ENCODE data around the gene UPK3B. TPM values are rescaled to one million over a fixed set of nuclear protein-coding genes. Genes with fewer than 3 reads are reported as not detected.
"Not testable (repeated sequence)": the region's sequence is repeated elsewhere in the genome, so short reads cannot be mapped to it uniquely, and the experiment has no call there.

Gene UPK3B
- total and polyA plus RNA-seq, 10 donors, result 0.21 to 4.4 (median 2.8) TPM

GRCh38 chr7:76486618-76487017, 23.7 kb upstream of the UPK3B start:
- H3K9me3 ChIP-seq; H3K4me1 ChIP-seq; intact Hi-C loops (cut with DNase I; ENCODE audit: low total_unique reads); H3K27ac ChIP-seq; H3K4me3 ChIP-seq; H3K27me3 ChIP-seq (replicated peaks in 1 of 7): not testable (repeated sequence)
- peaks cover 0 to 23% (median 12%) of the 10 kb centered on the region in 6 donors for H3K36me3 ChIP-seq
- DNase-seq, result peak; percentile 78
- WGBS, 5 donors, result 17 to 38% (median 26%) methylated on average over 1 to 2 of the region's 5 CpGs; no CpG with 5 or more reads in 1 of the 5 donors

DNA sequence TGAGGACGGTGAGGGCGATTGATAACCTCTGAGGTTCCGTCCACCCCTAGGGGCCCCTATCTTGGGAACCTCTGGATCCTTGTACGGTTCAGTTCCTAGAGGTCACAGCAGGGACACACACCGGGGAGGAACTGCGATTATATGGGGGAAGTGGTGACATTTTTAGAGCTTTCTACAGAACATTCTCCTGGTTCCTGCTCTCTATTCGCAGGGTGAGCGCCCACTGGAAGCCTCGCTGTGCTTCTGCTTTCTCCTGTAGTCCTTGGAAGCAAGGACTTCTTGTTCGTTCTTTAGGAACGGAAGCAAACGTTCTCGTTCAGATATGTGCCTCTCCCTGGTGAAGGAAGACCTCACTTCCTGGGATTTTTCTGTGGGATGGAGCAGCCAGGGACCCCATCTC, 22.4 kb upstream of the UPK3B start:
- DNase-seq; intact Hi-C loops (cut with DNase I; ENCODE audit: low total_unique reads); H3K27ac ChIP-seq; H3K4me3 ChIP-seq; H3K36me3 ChIP-seq; H3K27me3 ChIP-seq (replicated peaks in 1 of 7); H3K4me1 ChIP-seq; H3K9me3 ChIP-seq: not testable (repeated sequence)
- WGBS, 5 donors, result 51 to 74% (median 55%) methylated on average over 3 to 8 of the region's 13 CpGs; no CpG with 5 or more reads in 2 of the 5 donors

DNA sequence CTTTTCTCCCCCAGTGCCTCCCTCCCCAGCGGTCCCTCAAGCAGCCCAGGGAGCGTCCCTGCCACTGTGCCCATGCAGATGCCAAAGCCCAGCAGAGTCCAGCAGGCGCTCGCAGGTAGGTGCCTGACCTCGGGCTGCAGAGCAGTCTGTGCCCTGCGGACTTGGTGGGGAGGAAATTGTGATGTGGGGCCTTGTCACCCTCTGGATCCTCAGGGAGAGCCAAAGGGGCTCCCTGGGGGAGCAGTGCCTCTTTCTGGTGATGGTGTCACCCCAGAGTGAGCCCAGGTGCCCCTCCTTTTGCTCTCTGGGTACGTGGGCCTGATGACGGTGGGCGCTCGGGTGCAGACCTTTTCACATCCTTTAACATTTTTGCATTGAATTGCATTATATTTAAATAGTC, 18.2 kb upstream of the UPK3B start:
- H3K4me1 ChIP-seq; H3K36me3 ChIP-seq; DNase-seq; H3K9me3 ChIP-seq; H3K4me3 ChIP-seq; H3K27ac ChIP-seq; H3K27me3 ChIP-seq (replicated peaks in 1 of 7); intact Hi-C loops (cut with DNase I; ENCODE audit: low total_unique reads): not testable (repeated sequence)
- WGBS, 5 donors, result 77 to 88% (median 83%) methylated on average over 3 to 5 of the region's 10 CpGs; no CpG with 5 or more reads in 2 of the 5 donors

GRCh38 chr7:76495717-76496116, 14.6 kb upstream of the UPK3B start:
- H3K27me3 ChIP-seq (replicated peaks in 1 of 7); intact Hi-C loops (cut with DNase I; ENCODE audit: low total_unique reads); DNase-seq; H3K4me1 ChIP-seq; H3K4me3 ChIP-seq; H3K27ac ChIP-seq; H3K9me3 ChIP-seq; H3K36me3 ChIP-seq: not testable (repeated sequence)
- 91 to 95% (median 93%) methylated on average over 12 to 16 of the region's 16 CpGs; no CpG with 5 or more reads in 1 of the 5 donors for WGBS, 5 donors

- H3K4me1 ChIP-seq; DNase-seq; H3K27me3 ChIP-seq (replicated peaks in 1 of 7); H3K4me3 ChIP-seq; H3K27ac ChIP-seq; intact Hi-C loops (cut with DNase I; ENCODE audit: low total_unique reads); H3K9me3 ChIP-seq: not testable (repeated sequence)
- WGBS, 5 donors, result 89 to 95% (median 94%) methylated on average over 10 to 14 of the region's 27 CpGs; no CpG with 5 or more reads in 2 of the 5 donors
- H3K36me3 ChIP-seq, result peaks cover 0 to 30% (median 8%) of the 10 kb centered on the region in 6 donors
Measured at GRCh38 chr7:76497918-76498582, 12.3 kb upstream of the UPK3B start.

- H3K9me3 ChIP-seq; intact Hi-C loops (cut with DNase I; ENCODE audit: low total_unique reads); DNase-seq; H3K27ac ChIP-seq; H3K4me1 ChIP-seq; H3K4me3 ChIP-seq; H3K27me3 ChIP-seq (replicated peaks in 1 of 7): not testable (repeated sequence)
- WGBS, 5 donors, result 90 to 96% (median 94%) methylated on average over 7 to 8 of the region's 10 CpGs; no CpG with 5 or more reads in 1 of the 5 donors
- H3K36me3 ChIP-seq, result peaks cover 0 to 36% (median 10%) of the 10 kb centered on the region in 6 donors
Measured at GRCh38 chr7:76498583-76499200, 11.7 kb upstream of the UPK3B start.

DNA sequence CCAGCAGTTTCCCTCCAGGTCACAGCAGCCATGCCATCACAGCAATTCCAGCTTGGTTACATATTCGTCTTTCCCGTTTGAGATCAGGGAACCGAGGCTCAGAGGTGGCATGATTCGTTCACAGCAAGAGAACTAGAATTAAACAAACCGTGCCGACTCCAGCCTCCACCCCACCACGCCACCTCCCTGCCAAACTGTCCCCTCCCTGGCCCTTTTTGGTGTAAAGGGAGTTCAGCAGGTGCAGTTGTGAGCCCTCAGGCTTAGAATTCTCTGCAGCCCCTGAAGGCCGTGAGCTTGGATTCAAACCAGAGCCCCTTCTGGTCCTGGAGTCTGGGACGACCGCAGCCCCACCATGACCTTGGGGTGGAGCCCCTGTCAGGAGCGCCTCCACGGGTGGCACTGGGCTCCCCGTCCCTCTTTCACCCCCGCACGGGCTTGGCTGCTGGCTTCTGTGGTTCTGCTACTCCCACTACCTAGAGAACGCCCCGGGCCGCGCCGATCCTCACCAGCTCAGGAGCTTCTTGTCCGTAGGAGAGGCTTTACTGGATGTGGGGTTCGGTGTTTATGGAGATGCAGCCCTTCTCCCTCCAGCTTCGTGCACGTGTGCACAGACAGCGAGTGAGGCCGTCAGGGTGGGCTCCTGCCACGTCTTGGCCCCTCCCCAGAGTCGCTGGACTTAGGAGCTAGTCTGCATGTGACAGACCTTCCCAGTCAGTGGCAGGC, 11.0 kb upstream of the UPK3B start:
- H3K27ac ChIP-seq; DNase-seq; intact Hi-C loops (cut with DNase I; ENCODE audit: low total_unique reads); H3K4me3 ChIP-seq; H3K4me1 ChIP-seq; H3K27me3 ChIP-seq (replicated peaks in 1 of 7); H3K9me3 ChIP-seq: not testable (repeated sequence)
- TF ChIP-seq POLR2AphosphoS5 (IDR thresholded peaks at IDR 0.05), result peak in 1 of 3 donors; percentile 9
- 73 to 92% (median 85%) methylated on average over 6 to 18 of the region's 28 CpGs for WGBS, 5 donors
- H3K36me3 ChIP-seq, result peaks cover 0 to 37% (median 10%) of the 10 kb centered on the region in 6 donors

- WGBS, 5 donors, result 47 to 71% (median 56%) methylated on average over 5 to 8 of the region's 19 CpGs; no CpG with 5 or more reads in 1 of the 5 donors
- H3K9me3 ChIP-seq; intact Hi-C loops (cut with DNase I; ENCODE audit: low total_unique reads); H3K4me1 ChIP-seq; DNase-seq; H3K27ac ChIP-seq; H3K27me3 ChIP-seq (replicated peaks in 1 of 7); H3K4me3 ChIP-seq: not testable (repeated sequence)
- peaks cover 0 to 42% (median 14%) of the 10 kb centered on the region in 6 donors for H3K36me3 ChIP-seq
Measured at GRCh38 chr7:76499924-76500241, 10.5 kb upstream of the UPK3B start.

DNA sequence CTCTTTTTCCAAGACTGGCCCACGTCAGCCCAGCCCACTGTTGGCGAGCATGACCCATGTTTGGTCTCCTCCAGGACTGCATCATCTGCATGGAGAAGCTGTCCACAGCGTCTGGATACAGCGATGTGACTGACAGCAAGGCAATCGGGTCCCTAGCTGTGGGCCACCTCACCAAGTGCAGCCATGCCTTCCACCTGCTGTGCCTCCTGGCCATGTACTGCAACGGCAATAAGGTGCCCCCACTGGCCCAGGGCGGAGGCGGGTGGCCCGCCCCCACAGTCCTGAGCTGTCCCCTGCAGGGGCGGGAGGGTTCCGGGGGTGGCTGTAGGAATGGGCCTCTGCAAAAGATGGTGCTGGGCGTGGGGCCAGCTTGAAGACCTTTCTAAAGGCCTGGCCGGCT, 8.1 kb upstream of the UPK3B start:
- intact Hi-C loops (cut with DNase I; ENCODE audit: low total_unique reads); H3K4me1 ChIP-seq; H3K9me3 ChIP-seq; H3K27ac ChIP-seq; H3K4me3 ChIP-seq; DNase-seq; H3K27me3 ChIP-seq (replicated peaks in 1 of 7): not testable (repeated sequence)
- peaks cover 0 to 63% (median 25%) of the 10 kb centered on the region in 6 donors for H3K36me3 ChIP-seq
- 79 to 95% (median 83%) methylated on average over 8 to 13 of the region's 13 CpGs for WGBS, 5 donors

DNA sequence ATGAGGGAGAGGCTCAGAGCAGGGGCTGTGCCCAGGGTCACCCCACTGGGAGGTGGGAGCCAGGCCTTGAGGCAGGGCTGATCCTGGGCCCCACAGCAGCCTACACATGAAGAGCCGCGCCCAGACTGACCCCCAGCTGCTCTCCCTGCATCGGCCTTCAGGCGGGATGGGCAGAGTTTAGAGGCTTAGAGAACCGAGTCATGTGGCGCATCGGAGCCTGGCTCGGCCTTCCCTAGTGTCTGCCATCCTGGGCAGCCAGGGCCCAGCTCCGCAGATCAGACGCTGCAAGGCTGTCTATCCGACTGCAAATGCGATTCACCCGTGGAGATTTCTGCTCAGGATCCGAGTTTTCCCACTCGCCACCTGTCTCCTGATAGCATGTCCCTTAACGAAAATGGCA, 7.5 kb upstream of the UPK3B start:
- H3K9me3 ChIP-seq; H3K27ac ChIP-seq; H3K27me3 ChIP-seq (replicated peaks in 1 of 7); DNase-seq; H3K4me1 ChIP-seq; H3K4me3 ChIP-seq; intact Hi-C loops (cut with DNase I; ENCODE audit: low total_unique reads): not testable (repeated sequence)
- H3K36me3 ChIP-seq, result peaks cover 0 to 63% (median 25%) of the 10 kb centered on the region in 6 donors
- WGBS, 5 donors, result 81 to 96% (median 92%) methylated on average over 8 to 16 of the region's 16 CpGs

Measured in spleen (tissue), 11 donors.